Keratinocyte (primary cell): Measurements from ENCODE around the gene HHIPL1. TPM values are rescaled to one million over a fixed set of nuclear protein-coding genes. Genes with fewer than 3 reads are reported as not detected.

ENCODE experiments used
- DNase-seq: peaks from one replicate; pipeline ENCODE4 v3.0.0-alpha.2; 2011; ENCODE audit warnings: low read depth, missing footprints, low spot score
- FAIRE-seq: peaks from 2 replicates; lab custom pipeline; 2011; peaks lifted over from hg19 to GRCh38; lab: Jason Lieb, UNC
- H2AFZ ChIP-seq: 2 replicates; pipeline ENCODE4 v1.6.0; 2012; ENCODE audit warnings: low read length, control low read depth, inconsistent platforms; ENCODE audit not compliant: control insufficient read depth
- H3K27ac ChIP-seq: 2 replicates; pipeline ENCODE4 v1.5.1; 2011; ENCODE audit warnings: low read length; ENCODE audit not compliant: control insufficient read depth, insufficient read depth
- H3K27me3 ChIP-seq: 3 replicates; pipeline ENCODE4 v1.6.0; 2011; ENCODE audit warnings: low read length; ENCODE audit not compliant: control insufficient read depth, insufficient read depth; ENCODE audit errors: extremely low read depth
- H3K36me3 ChIP-seq, 2 experiments: 2 replicates in 1 of 2; 3 replicates in 1 of 2; pipeline ENCODE4 v1.5.1; 2011; ENCODE audit warnings: low read length in 2 of 2, mild to moderate bottlenecking in 1 of 2; ENCODE audit not compliant: control insufficient read depth in 2 of 2, insufficient read depth in 2 of 2; ENCODE audit errors: extremely low read depth in 1 of 2
- H3K4me1 ChIP-seq: 3 replicates; pipeline ENCODE4 v1.5.1; 2011; ENCODE audit warnings: low read length; ENCODE audit not compliant: control insufficient read depth, insufficient read depth; ENCODE audit errors: extremely low read depth
- H3K4me2 ChIP-seq: 3 replicates; pipeline ENCODE4 v1.6.0; 2011; ENCODE audit warnings: low read depth, low read length; ENCODE audit not compliant: control insufficient read depth, insufficient read depth; ENCODE audit errors: extremely low read depth
- H3K4me3 ChIP-seq, 3 experiments: fragments of 200-600 bp in 1 of 3; sonication (generic) in 1 of 3; 2 replicates in 2 of 3; 3 replicates in 1 of 3; pipeline ENCODE4 v1.5.1; 2011 to 2016; ENCODE audit warnings: low read length in 3 of 3, mild to moderate bottlenecking in 3 of 3, control low read depth in 2 of 3, inconsistent platforms in 1 of 3, low read depth in 1 of 3, mixed read lengths in 1 of 3, mixed run types in 1 of 3, moderate library complexity in 1 of 3; ENCODE audit not compliant: control insufficient read depth in 2 of 3, insufficient read depth in 2 of 3; ENCODE audit errors: extremely low read depth in 1 of 3
- H3K79me2 ChIP-seq: 2 replicates; pipeline ENCODE4 v1.6.0; 2012; ENCODE audit warnings: low read length; ENCODE audit not compliant: control insufficient read depth, insufficient read depth
- H3K9ac ChIP-seq: 3 replicates; pipeline ENCODE4 v1.6.0; 2011; ENCODE audit warnings: low read length; ENCODE audit not compliant: control insufficient read depth, insufficient read depth; ENCODE audit errors: extremely low read depth
- H3K9me1 ChIP-seq: 3 replicates; pipeline ENCODE4 v1.6.0; 2011; ENCODE audit warnings: low read length; ENCODE audit not compliant: control insufficient read depth, insufficient read depth; ENCODE audit errors: extremely low read depth
- H3K9me3 ChIP-seq: 2 replicates; pipeline ENCODE4 v1.5.1; 2012; ENCODE audit warnings: low read depth, low read length; ENCODE audit not compliant: control insufficient read depth
- H4K20me1 ChIP-seq: 3 replicates; pipeline ENCODE4 v1.6.0; 2011; ENCODE audit warnings: low read length; ENCODE audit not compliant: control insufficient read depth, insufficient read depth; ENCODE audit errors: extremely low read depth
- CTCF ChIP-seq, 3 experiments: IDR thresholded peaks in 1 of 3; conservative IDR thresholded peaks in 1 of 3; optimal IDR thresholded peaks in 1 of 3; 2 replicates in 2 of 3; 3 replicates in 1 of 3; pipeline versions ENCODE3 to v1.5.1; 2011; ENCODE audit warnings: low read length in 3 of 3, mild to moderate bottlenecking in 3 of 3, moderate library complexity in 2 of 3, control low read depth in 1 of 3, inconsistent platforms in 1 of 3; ENCODE audit not compliant: insufficient read depth in 2 of 3; ENCODE audit errors: extremely low read depth in 1 of 3
- EZH2 ChIP-seq: IDR thresholded peaks from one replicate; pipeline ENCODE4 v1.6.1; 2012; ENCODE audit warnings: inconsistent platforms, mild to moderate bottlenecking, low read length, moderate library complexity
- dilution Hi-C: fragments of 300-500 bp; cut with MboI; formaldehyde crosslinking; loops from one replicate; pipeline ENCODE4 v1.7.0; 2020; ENCODE audit warnings: low sequenced_read_pairs; ENCODE audit not compliant: extremely low pct_ligation_motif_present
- polyA plus RNA-seq, 5 experiments: library from polyadenylated mRNA; depleted of rRNA in 3 of 5; stranded (reverse) in 3 of 5; stranded (forward) in 1 of 5; unstranded in 1 of 5; fragments of >200 nt; gene quantifications; 1 replicate in 1 of 5; 2 replicates in 3 of 5; 3 replicates in 1 of 5; pipeline versions ENCODE4 v1.2.1 to v1.2.3, GENCODE V29; 2011 to 2012; ENCODE audit warnings: missing spikeins in 2 of 5, low read depth in 1 of 5, low replicate concordance in 1 of 5

HHIPL1 gene
- polyA plus RNA-seq, 1 donor (not counting 4 experiments of a cell fraction or from before 2014, with no cell fraction given), result 0.08 TPM

GRCh38 chr14:99728231-99728920, 83.4 kb downstream of the HHIPL1 start:
- Histone ChIP-seq H2AFZ (no peak overlapping the region), H3K4me2 (no peak overlapping the region), H3K36me3 (no peaks in the 10 kb centered on the region), H3K27me3 (peaks cover 54% of the 10 kb centered on the region), H4K20me1 (peaks cover 3% of the 10 kb centered on the region), H3K9me3 (no peaks in the 10 kb centered on the region), H3K27ac (no peak overlapping the region), H3K9me1 (no peaks in the 10 kb centered on the region), H3K9ac (no peak overlapping the region), H3K79me2 (no peaks in the 10 kb centered on the region), H3K4me1 (no peaks in the 10 kb centered on the region), H3K4me3 (no peak overlapping the region)
- TF ChIP-seq CTCF (optimal IDR thresholded peaks at IDR 0.05 in 1 of 3, IDR thresholded peaks at IDR 0.05 in 1 of 3, conservative IDR thresholded peaks at IDR 0.05 in 1 of 3; ENCODE audit: extremely low read depth in 1 of 3, insufficient read depth in 2 of 3, low read length in 3 of 3), result no peak
- TF ChIP-seq EZH2, result no peak
- dilution Hi-C loops, result no loop called here
- DNase-seq (no peak), FAIRE-seq (no peak)

- no peak overlapping the region for H3K9ac ChIP-seq
- DNase-seq (no peak), FAIRE-seq (no peak)
- no peak overlapping the region for H3K4me3 ChIP-seq
- no peaks in the 10 kb centered on the region for H3K79me2 ChIP-seq
- no peak overlapping the region for H2AFZ ChIP-seq
- peaks cover 59% of the 10 kb centered on the region for H3K27me3 ChIP-seq
- dilution Hi-C loops, result no loop called here
- no peaks in the 10 kb centered on the region for H3K4me1 ChIP-seq
- peaks cover 3% of the 10 kb centered on the region for H4K20me1 ChIP-seq
- no peaks in the 10 kb centered on the region for H3K36me3 ChIP-seq
- no peak for TF ChIP-seq CTCF (optimal IDR thresholded peaks at IDR 0.05 in 1 of 3, IDR thresholded peaks at IDR 0.05 in 1 of 3, conservative IDR thresholded peaks at IDR 0.05 in 1 of 3; ENCODE audit: extremely low read depth in 1 of 3, insufficient read depth in 2 of 3, low read length in 3 of 3)
- TF ChIP-seq EZH2, result no peak
- H3K9me1 ChIP-seq, result no peaks in the 10 kb centered on the region
- no peaks in the 10 kb centered on the region for H3K9me3 ChIP-seq
- no peak overlapping the region for H3K27ac ChIP-seq
- no peak overlapping the region for H3K4me2 ChIP-seq
These were observed 84.1 kb downstream of the HHIPL1 start for GRCh38 chr14:99728981-99729451.

Other genes starting within 250 kb of the HHIPL1 start
- 39.4 to 48.1 TPM (median 46.9 TPM) in 3 replicates for gene SETD3, start 164.3 kb upstream of the HHIPL1 start, polyA plus RNA-seq
- 6.6 to 12.8 TPM (median 11.5 TPM) in 3 replicates for gene CCNK, start 163.7 kb upstream of the HHIPL1 start, polyA plus RNA-seq
- 13.2 to 20.5 TPM (median 13.9 TPM) in 3 replicates for gene CCDC85C, start 40.9 kb upstream of the HHIPL1 start, polyA plus RNA-seq
- 0.01 TPM in 2 of 3 replicates, not detected in the other for gene CYP46A1, start 39.2 kb downstream of the HHIPL1 start, polyA plus RNA-seq
- gene EML1, start 148.3 kb downstream of the HHIPL1 start, polyA plus RNA-seq, result 0.84 to 1.8 TPM (median 0.85 TPM) in 3 replicates